Renal pelvis (tissue), 4 donors: ENCODE results near the gene RIMBP2. TPM values are rescaled to one million over a fixed set of nuclear protein-coding genes. Genes with fewer than 3 reads are reported as not detected.
"Not testable (repeated sequence)": the region's sequence is repeated elsewhere in the genome, so short reads cannot be mapped to it uniquely, and the experiment has no call there.

Source experiments
- DNase-seq: peaks from one replicate; pipeline ENCODE4 v3.0.0-alpha.2; 2013
- polyA plus RNA-seq, 3 donors: library from polyadenylated mRNA; unstranded; fragments of 120-200 nt; gene quantifications; one replicate each; pipeline ENCODE4 v1.2.1, GENCODE V29; 2013; ENCODE audit not compliant: insufficient read length in 3 of 3

RIMBP2 gene
- polyA plus RNA-seq, 3 donors: 16.2 to 24.9 (median 23.9) TPM

GRCh38 chr12:130708648-130709047 is 7.5 kb downstream of the RIMBP2 start:
- no peak for DNase-seq

GRCh38 chr12:130707571-130707891 is 8.6 kb downstream of the RIMBP2 start:
- DNase-seq: no peak

- no peak for DNase-seq
Measured at GRCh38 chr12:130706885-130707570, 9.1 kb downstream of the RIMBP2 start.

GRCh38 chr12:130706311-130706710 is 9.8 kb downstream of the RIMBP2 start:
- no peak for DNase-seq

GRCh38 chr12:130705178-130705822 is 10.8 kb downstream of the RIMBP2 start:
- DNase-seq: no peak

- no peak for DNase-seq
Measured at GRCh38 chr12:130704606-130705005, 11.5 kb downstream of the RIMBP2 start.

- no peak for DNase-seq
Measured at GRCh38 chr12:130703733-130704375, 12.2 kb downstream of the RIMBP2 start.

GRCh38 chr12:130702966-130703732 is 12.9 kb downstream of the RIMBP2 start:
- peak; percentile 22 for DNase-seq

- DNase-seq: no peak
Measured at GRCh38 chr12:130701402-130701744, 14.7 kb downstream of the RIMBP2 start.

- no peak for DNase-seq
Measured at GRCh38 chr12:130700492-130701401, 15.4 kb downstream of the RIMBP2 start.

- DNase-seq: no peak
Measured at GRCh38 chr12:130698106-130698505, 18.0 kb downstream of the RIMBP2 start.

GRCh38 chr12:130696379-130697100 is 19.6 kb downstream of the RIMBP2 start:
- no peak for DNase-seq

GRCh38 chr12:130695061-130695460 is 21.0 kb downstream of the RIMBP2 start:
- no peak for DNase-seq

- DNase-seq: no peak
Measured at GRCh38 chr12:130689408-130690405, 26.4 kb downstream of the RIMBP2 start.

GRCh38 chr12:130688999-130689398 is 27.1 kb downstream of the RIMBP2 start:
- DNase-seq: not testable (repeated sequence)

GRCh38 chr12:130687796-130688778 is 28.0 kb downstream of the RIMBP2 start:
- DNase-seq: no peak

GRCh38 chr12:130687190-130687589 is 28.9 kb downstream of the RIMBP2 start:
- no peak for DNase-seq

GRCh38 chr12:130686511-130686991 is 29.5 kb downstream of the RIMBP2 start:
- DNase-seq: no peak
